Duodenal mucosa (tissue), 2 donors: ENCODE measurements around the gene POLDIP2.

Experiments used
- H3K27ac ChIP-seq: one replicate; pipeline ENCODE4 v1.7.0; 2013; ENCODE audit warnings: low read depth, low read length
- H3K27me3 ChIP-seq, 2 donors: one replicate each; pipeline ENCODE4 v1.7.0; 2013; ENCODE audit warnings: low read length in 2 of 2, control low read depth in 1 of 2; ENCODE audit not compliant: insufficient read depth in 2 of 2, control insufficient read depth in 1 of 2
- H3K36me3 ChIP-seq, 2 donors: one replicate each; pipeline ENCODE4 v1.7.0; 2013; ENCODE audit warnings: low read length in 2 of 2, control low read depth in 1 of 2; ENCODE audit not compliant: insufficient read depth in 2 of 2, control insufficient read depth in 1 of 2
- H3K4me1 ChIP-seq, 2 donors: one replicate each; pipeline ENCODE4 v1.7.0; 2013; ENCODE audit warnings: low read length in 2 of 2, control low read depth in 1 of 2; ENCODE audit not compliant: insufficient read depth in 2 of 2, control insufficient read depth in 1 of 2
- H3K4me3 ChIP-seq, 2 donors: one replicate each; pipeline ENCODE4 v1.7.0; 2013; ENCODE audit warnings: low read length in 2 of 2, low read depth in 1 of 2
- H3K9ac ChIP-seq, 2 donors: one replicate each; pipeline ENCODE4 v1.7.0; 2013; ENCODE audit warnings: low read length in 2 of 2, low read depth in 1 of 2
- H3K9me3 ChIP-seq, 2 donors: one replicate each; pipeline ENCODE4 v1.7.0; 2013; ENCODE audit warnings: low read length in 2 of 2, control low read depth in 1 of 2; ENCODE audit not compliant: control insufficient read depth in 1 of 2

The POLDIP2 gene

DNA sequence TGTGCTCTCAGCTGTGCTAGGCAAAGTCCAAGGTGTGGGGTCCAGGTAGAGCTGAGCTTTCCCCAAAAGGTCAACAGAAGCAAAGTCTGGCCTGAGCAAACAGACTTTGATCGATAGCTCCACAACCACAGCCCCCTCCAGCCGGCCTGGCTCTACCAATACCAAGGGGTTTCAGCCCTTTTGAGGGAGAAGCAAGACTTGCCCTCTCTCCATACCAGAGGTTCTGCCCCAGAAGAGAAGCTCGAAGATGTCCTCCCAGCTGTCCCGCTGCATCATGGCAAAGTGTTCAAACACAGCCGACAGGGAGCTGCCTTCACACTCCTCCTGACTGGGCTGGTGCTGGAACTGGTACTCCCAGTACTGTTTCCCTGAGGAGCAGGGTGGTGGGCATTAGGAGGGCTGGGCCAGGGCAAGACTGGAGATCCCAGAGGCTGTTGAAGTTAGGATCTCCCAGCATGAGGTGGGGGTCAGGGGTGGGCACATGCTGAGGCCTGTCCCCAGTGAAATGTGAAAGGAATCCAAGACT is 11.0 kb upstream of the POLDIP2 start:
- Histone ChIP-seq H3K4me3 (no peak overlapping the region), H3K9me3 (no peaks in the 10 kb centered on the region), H3K27ac (no peak overlapping the region), H3K9ac (no peak overlapping the region), H3K27me3 (peaks cover 17% of the 10 kb centered on the region in 2 donors), H3K36me3 (peaks cover 4 to 14% of the 10 kb centered on the region in 2 donors), H3K4me1 (peaks cover 22 to 25% of the 10 kb centered on the region in 2 donors)

DNA sequence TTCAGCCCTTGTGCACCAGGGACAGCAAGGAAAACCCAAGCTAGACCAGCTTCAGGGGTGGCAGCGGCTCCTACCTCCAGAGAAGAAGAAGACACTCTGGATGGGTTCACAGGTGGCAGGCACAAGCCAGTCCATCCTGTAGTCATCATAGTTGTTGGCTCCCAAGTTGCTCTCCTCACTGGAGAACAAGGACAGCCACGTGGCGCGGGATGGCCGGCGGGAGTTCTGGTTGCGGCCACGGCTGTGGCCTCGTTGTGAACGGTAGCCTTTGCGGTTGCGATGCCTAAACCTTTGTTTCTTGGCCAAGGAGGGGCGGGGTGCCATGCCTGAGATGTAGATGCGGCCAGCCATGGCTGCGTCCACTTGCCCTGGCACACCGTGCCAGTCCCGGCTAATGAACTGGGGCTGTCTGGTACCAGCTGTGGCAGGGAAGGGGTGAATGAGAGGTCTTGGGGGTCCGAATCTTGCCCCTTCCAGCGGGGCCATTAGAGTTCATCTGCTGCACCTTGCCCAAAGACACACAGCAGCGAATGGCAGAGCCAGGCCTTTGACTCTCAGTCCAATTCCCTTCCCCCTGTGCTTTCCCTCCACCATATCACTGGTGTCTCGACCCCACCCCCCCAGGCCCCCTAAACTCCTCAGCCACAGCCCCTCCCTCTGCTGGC is 10.4 kb upstream of the POLDIP2 start:
- Histone ChIP-seq H3K4me1 (peaks cover 19 to 22% of the 10 kb centered on the region in 2 donors), H3K9me3 (no peaks in the 10 kb centered on the region), H3K9ac (no peak overlapping the region), H3K27me3 (peaks cover 11% of the 10 kb centered on the region in 2 donors), H3K27ac (no peak overlapping the region), H3K36me3 (peaks cover 7 to 20% of the 10 kb centered on the region in 2 donors), H3K4me3 (no peak overlapping the region)

DNA sequence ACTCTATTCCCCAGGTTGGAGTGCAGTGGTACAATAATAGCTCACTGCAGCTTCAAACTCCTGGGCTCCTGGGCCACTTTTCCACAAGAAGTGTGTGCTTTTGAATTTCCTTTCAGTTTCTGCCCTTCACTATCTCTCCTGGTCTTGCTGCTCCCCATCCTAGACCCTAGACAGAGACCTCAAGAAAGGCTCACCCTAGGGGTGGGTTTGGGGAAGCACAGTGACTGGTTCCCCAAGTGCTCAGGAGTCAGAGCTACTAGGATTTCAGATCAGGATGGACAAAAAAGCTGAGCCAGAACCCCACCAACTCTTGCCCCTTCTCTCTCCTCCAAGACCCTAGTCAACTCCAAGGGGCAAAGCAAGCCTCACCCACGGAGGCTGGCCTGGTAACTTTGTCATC is 9.3 kb upstream of the POLDIP2 start:
- H3K27ac ChIP-seq = no peak overlapping the region
- no peak overlapping the region for H3K4me3 ChIP-seq
- H3K4me1 ChIP-seq = peaks cover 12 to 17% of the 10 kb centered on the region in 2 donors
- no peaks in the 10 kb centered on the region for H3K9me3 ChIP-seq
- H3K36me3 ChIP-seq = peaks cover 9 to 32% of the 10 kb centered on the region in 2 donors
- H3K9ac ChIP-seq = no peak overlapping the region
- peaks cover 0 to under 1% of the 10 kb centered on the region in 2 donors for H3K27me3 ChIP-seq

DNA sequence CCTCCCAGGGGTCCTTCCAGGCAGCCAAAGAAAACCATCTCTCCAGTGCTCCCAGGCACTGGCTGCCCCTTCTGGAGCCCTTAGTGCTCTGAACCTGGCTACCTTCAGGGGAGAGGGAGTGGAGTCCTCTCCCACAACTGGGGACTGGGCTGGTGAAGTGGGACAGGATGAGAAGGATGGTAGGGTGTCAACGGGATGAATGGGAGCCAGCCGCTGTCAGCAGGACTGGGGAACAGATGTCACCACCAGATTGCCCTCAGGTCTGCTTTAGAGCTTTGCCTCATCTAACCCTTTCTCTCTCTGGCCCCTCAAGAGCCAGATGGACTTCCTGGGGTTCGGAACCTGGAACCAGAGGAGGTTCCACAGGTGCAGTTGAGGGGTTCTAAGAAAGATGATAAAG is 8.2 kb upstream of the POLDIP2 start:
- no peaks in the 10 kb centered on the region for H3K9me3 ChIP-seq
- no peak overlapping the region for H3K4me3 ChIP-seq
- H3K9ac ChIP-seq = no peak overlapping the region
- H3K27me3 ChIP-seq = no peaks in the 10 kb centered on the region
- peaks cover 15 to 43% of the 10 kb centered on the region in 2 donors for H3K36me3 ChIP-seq
- no peak overlapping the region for H3K27ac ChIP-seq
- H3K4me1 ChIP-seq = peaks cover 7 to 9% of the 10 kb centered on the region in 2 donors

DNA sequence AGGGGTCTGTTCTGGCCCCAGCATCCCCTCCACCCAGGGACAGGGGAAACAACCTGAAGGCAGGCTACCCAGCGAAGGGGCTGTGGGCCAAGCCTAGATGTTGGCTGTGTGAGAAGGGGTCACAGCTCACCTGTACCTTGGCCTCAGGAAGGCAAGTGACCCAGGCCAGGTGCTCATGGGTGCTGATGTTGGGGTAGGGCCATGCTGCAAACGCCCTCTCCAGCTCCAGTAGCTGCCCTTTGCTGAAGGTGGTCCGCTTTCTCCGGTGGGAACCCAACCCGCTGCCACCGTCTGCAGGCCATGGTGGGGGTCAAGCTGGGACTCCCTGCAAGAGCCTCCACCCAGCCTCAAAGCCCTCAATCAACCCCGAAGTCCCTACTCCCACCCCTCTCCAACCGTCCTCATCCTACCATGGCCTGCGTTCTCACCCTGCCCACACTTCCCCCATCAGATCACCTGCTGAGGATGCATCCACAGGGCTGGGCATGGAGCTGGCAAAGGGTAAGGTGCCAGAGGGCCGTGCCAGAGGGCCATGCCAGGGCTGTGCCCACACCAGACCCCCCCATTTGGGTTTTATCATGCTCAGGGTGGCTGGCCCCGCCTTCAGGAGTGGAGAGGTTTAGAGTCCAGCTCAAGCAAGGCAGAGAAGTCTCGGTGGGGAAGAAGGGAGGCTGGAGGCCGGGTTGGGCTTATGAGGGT is 7.5 kb upstream of the POLDIP2 start, which contains the start of gene SEBOX:
Gene SEBOX (minus strand): TSS at position 535 of the 699 bp plus-strand sequence. CDS start 48 bp downstream, at position 487.
- H3K4me3 ChIP-seq = no peak within 1 kb of the TSS
- no peaks in the 10 kb centered on the region for H3K27me3 ChIP-seq
- peaks cover 20 to 49% of the 10 kb centered on the region in 2 donors for H3K36me3 ChIP-seq
- peaks cover under 1 to 2% of the 10 kb centered on the region in 2 donors for H3K4me1 ChIP-seq
- H3K9ac ChIP-seq = no peak within 1 kb of the TSS
- no peaks in the 10 kb centered on the region for H3K9me3 ChIP-seq
- no peak within 1 kb of the TSS for H3K27ac ChIP-seq

DNA sequence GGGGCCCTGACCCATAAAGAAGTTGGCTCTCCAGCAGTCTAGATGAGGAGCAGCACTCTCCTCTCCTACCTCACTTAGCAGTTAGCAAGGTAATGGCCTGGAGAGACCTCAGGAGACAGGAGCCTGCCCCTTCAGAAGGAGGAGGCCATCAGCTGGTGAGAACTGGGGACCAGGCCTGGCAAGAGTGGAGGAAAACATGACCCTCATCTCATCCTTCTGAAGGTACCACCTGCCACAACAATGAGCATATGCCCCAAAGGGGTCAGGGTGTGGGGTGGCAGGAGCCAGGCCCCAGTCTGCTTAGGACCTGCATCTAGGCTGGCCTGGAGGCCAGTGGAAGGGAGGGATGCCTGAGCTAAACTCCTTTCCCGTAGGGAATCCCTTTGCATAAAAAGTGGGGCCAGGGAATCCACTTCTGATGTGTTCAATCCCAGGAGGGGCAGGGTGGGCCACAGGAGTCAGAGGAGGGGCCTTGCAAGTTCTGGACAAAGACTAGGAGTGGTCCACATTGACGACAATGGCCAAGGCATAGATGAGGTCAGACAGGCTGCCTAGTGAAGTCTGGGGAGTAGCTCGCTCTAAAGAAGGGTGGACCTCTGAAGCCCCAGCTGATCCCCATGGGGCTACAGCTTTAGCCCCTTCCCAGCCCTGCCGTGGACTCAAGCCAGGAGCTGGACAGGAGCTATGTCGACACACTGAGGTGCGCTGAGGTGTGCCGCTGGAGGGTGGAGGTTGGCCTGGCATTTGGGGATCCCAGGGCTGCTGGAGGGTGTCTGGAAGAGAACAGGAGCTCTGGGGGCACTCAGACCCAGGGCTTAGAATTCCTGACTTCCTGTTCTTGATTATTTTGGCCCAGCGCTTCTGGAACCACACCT is 6.7 kb upstream of the POLDIP2 start:
- H3K9me3 ChIP-seq = no peaks in the 10 kb centered on the region
- H3K4me3 ChIP-seq = no peak overlapping the region
- H3K4me1 ChIP-seq = no peaks in the 10 kb centered on the region

DNA sequence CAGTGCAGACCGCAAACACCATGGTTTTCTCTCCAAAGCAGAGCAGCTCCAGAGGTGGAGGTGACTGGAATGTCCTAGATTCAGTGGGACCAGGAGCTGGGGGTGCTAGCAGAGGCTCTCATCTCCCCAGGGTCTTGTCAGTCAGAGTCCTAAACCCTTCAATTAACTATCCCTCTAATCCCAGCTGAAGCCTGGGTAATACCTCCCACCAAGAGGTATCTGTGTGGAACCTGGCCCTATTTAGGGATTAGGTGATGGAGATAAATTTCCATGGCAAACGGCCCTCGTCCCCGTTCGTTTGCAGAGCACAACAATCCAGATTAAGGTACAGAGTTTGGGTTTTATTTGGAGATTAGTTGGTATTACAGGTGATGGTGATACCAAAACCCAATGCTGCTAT is 5.9 kb upstream of the POLDIP2 start:
- Histone ChIP-seq H3K9me3 (no peaks in the 10 kb centered on the region), H3K36me3 (peaks cover 20 to 53% of the 10 kb centered on the region in 2 donors), H3K9ac (no peak overlapping the region), H3K4me3 (no peak overlapping the region), H3K4me1 (peaks cover 6% of the 10 kb centered on the region in 2 donors), H3K27ac (no peak overlapping the region), H3K27me3 (no peaks in the 10 kb centered on the region)

More for the DNA sequence above, 6.7 kb upstream of the POLDIP2 start:
- H3K27me3 ChIP-seq = no peaks in the 10 kb centered on the region
- no peak overlapping the region for H3K9ac ChIP-seq
- H3K27ac ChIP-seq = no peak overlapping the region
- peaks cover 20 to 53% of the 10 kb centered on the region in 2 donors for H3K36me3 ChIP-seq

DNA sequence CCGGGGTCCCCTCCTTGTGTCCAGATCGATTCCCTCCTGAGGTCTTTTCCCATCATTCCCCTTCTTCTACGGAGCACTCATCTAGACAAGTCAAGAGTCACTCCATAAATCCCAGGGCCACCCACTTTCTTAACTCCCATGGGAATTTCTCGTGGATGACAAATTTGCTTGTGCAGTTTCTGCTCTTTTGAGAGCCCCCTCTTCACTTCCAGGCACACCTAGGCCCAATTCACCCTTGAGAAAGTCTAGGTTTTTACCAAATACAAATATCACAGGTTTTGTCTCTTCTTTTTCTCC is 522 bp upstream of the POLDIP2 start:
- no peak overlapping the region for H3K27ac ChIP-seq
- H3K9me3 ChIP-seq = no peaks in the 10 kb centered on the region
- H3K4me1 ChIP-seq = peaks cover 19 to 26% of the 10 kb centered on the region in 2 donors
- H3K4me3 ChIP-seq = peak overlapping the region; percentile 76 to 94
- no peaks in the 10 kb centered on the region for H3K27me3 ChIP-seq
- H3K9ac ChIP-seq = peak overlapping the region; percentile 66 to 86
- peaks cover 26 to 53% of the 10 kb centered on the region in 2 donors for H3K36me3 ChIP-seq

DNA sequence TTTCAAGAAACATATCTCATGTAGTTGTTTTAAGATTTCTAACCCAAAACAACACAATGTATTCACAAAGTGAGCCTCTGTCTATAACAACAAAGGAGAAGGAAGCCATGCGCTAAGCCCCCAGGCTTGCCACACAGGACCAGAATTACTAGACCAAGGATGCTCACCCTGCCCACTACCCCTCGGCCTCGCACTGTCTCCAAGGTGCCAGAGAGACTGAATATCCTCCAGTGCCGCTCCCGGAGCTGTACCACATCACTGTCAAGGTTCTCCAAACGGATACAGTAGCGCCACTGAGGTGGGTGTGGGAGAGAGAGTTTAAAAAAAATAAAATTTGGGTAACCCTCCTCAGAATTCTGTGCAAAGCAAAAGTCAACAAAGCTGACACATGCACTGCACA is 7.1 kb downstream of the POLDIP2 start:
- Histone ChIP-seq H3K27ac (no peak overlapping the region), H3K36me3 (peaks cover 64 to 84% of the 10 kb centered on the region in 2 donors), H3K27me3 (no peaks in the 10 kb centered on the region), H3K4me3 (no peak overlapping the region), H3K9me3 (no peaks in the 10 kb centered on the region), H3K4me1 (no peaks in the 10 kb centered on the region), H3K9ac (no peak overlapping the region)
